ENCODE measurements around the gene LONRF2. TPM values are rescaled to one million over a fixed set of nuclear protein-coding genes. Genes with fewer than 3 reads are reported as not detected.
A peak's percentile ranks its signal among the peaks of the same experiment; 100 is the strongest.
"Not testable (repeated sequence)": the region's sequence is repeated elsewhere in the genome, so short reads cannot be mapped to it uniquely, and the experiment has no call there.

LONRF2 gene
- total RNA-seq (10 to 100 TPM; 14.2 to 19.6 (median 15.0) TPM), polyA plus RNA-seq (5.0 TPM)
- long read RNA-seq, donor 1, full-length matches to known transcripts = 4 of 25 reads
- long read RNA-seq, donor 1, partial matches to known transcripts = 2 of 25 reads
- long read RNA-seq, donor 1, other reads (novel, unspliced or antisense) = 19 of 25 reads
- long read RNA-seq, donor 2, full-length matches to known transcripts = 4 of 9 reads
- long read RNA-seq, donor 2, partial matches to known transcripts = 0 of 9 reads
- long read RNA-seq, donor 2, other reads (novel, unspliced or antisense) = 5 of 9 reads
- long read RNA-seq, donor 3, partial matches to known transcripts = 1 of 18 reads
- long read RNA-seq, donor 3, other reads (novel, unspliced or antisense) = 17 of 18 reads
- long read RNA-seq, donor 4, full-length matches to known transcripts = 3 of 7 reads
- long read RNA-seq, donor 4, partial matches to known transcripts = 0 of 7 reads
- long read RNA-seq, donor 4, other reads (novel, unspliced or antisense) = 4 of 7 reads

GRCh38 chr2:100321866-100322820, at the start of gene LONRF2:
Gene LONRF2, minus strand, starts transcription at chr2:100322501. Its CDS starts 408 bp downstream, at chr2:100322093.
- DNase-seq = peak; percentile 43 to 80 (median 71)
- peak within 1 kb of the TSS; percentile 82 for H3K4me3 ChIP-seq (ENCODE audit: low read length)
- peak within 1 kb of the TSS; percentile 89 for H3K27ac ChIP-seq (ENCODE audit: low read length)
- peaks cover 2% of the 10 kb centered on the region for H3K4me1 ChIP-seq (ENCODE audit: control insufficient read depth, insufficient read depth, low read length)
- no peaks in the 10 kb centered on the region for H3K27me3 ChIP-seq (ENCODE audit: control insufficient read depth, insufficient read depth)
- 1% methylated on average over 112 of the region's 113 CpGs for WGBS
- intact Hi-C loops (cut with DNase I) = no loop called here
- peak; percentile 85 to 92 for ATAC-seq
- H3K9me3 ChIP-seq (ENCODE audit: control insufficient read depth, low read length) = no peaks in the 10 kb centered on the region

- intact Hi-C loops (cut with DNase I) = no loop called here
- Histone ChIP-seq H3K27ac (ENCODE audit: low read length) (no peak overlapping the region), H3K4me3 (ENCODE audit: low read length) (no peak overlapping the region), H3K27me3 (ENCODE audit: control insufficient read depth, insufficient read depth) (no peaks in the 10 kb centered on the region), H3K4me1 (ENCODE audit: control insufficient read depth, insufficient read depth, low read length) (no peaks in the 10 kb centered on the region), H3K9me3 (ENCODE audit: control insufficient read depth, low read length) (no peaks in the 10 kb centered on the region)
- DNase-seq = no peak
- 75% methylated on average over 1 of the region's 1 CpG for WGBS
- ATAC-seq = no peak
These were observed 44.9 kb upstream of the LONRF2 start for GRCh38 chr2:100367163-100367562.

- Histone ChIP-seq H3K4me1 (ENCODE audit: control insufficient read depth, insufficient read depth, low read length) (no peaks in the 10 kb centered on the region), H3K27ac (ENCODE audit: low read length) (no peak overlapping the region), H3K4me3 (ENCODE audit: low read length) (no peak overlapping the region), H3K27me3 (ENCODE audit: control insufficient read depth, insufficient read depth) (no peaks in the 10 kb centered on the region), H3K9me3 (ENCODE audit: control insufficient read depth, low read length) (no peaks in the 10 kb centered on the region)
- intact Hi-C loops (cut with DNase I) = no loop called here
- ATAC-seq (no peak), DNase-seq (no peak)
- 41% methylated on average over 3 of the region's 3 CpGs for WGBS
These were observed 43.1 kb upstream of the LONRF2 start for GRCh38 chr2:100365434-100365833.

- H3K4me1 ChIP-seq (ENCODE audit: control insufficient read depth, insufficient read depth, low read length); ATAC-seq; intact Hi-C loops (cut with DNase I); DNase-seq; H3K9me3 ChIP-seq (ENCODE audit: control insufficient read depth, low read length); H3K27me3 ChIP-seq (ENCODE audit: control insufficient read depth, insufficient read depth); H3K4me3 ChIP-seq (ENCODE audit: low read length); H3K27ac ChIP-seq (ENCODE audit: low read length): not testable (repeated sequence)
- 91% methylated on average over 7 of the region's 7 CpGs for WGBS
These were observed 40.0 kb upstream of the LONRF2 start for GRCh38 chr2:100362269-100362668.

- intact Hi-C loops (cut with DNase I) = no loop called here
- Histone ChIP-seq H3K27me3 (ENCODE audit: control insufficient read depth, insufficient read depth) (no peaks in the 10 kb centered on the region), H3K4me3 (ENCODE audit: low read length) (no peak overlapping the region), H3K4me1 (ENCODE audit: control insufficient read depth, insufficient read depth, low read length) (no peaks in the 10 kb centered on the region), H3K9me3 (ENCODE audit: control insufficient read depth, low read length) (no peaks in the 10 kb centered on the region), H3K27ac (ENCODE audit: low read length) (no peak overlapping the region)
- DNase-seq (no peak), ATAC-seq (no peak)
These were observed 37.3 kb upstream of the LONRF2 start for GRCh38 chr2:100359576-100359975.

GRCh38 chr2:100358554-100358953, 36.3 kb upstream of the LONRF2 start:
- Histone ChIP-seq H3K27me3 (ENCODE audit: control insufficient read depth, insufficient read depth) (no peaks in the 10 kb centered on the region), H3K9me3 (ENCODE audit: control insufficient read depth, low read length) (no peaks in the 10 kb centered on the region), H3K27ac (ENCODE audit: low read length) (no peak overlapping the region), H3K4me1 (ENCODE audit: control insufficient read depth, insufficient read depth, low read length) (no peaks in the 10 kb centered on the region), H3K4me3 (ENCODE audit: low read length) (no peak overlapping the region)
- DNase-seq (no peak), ATAC-seq (no peak)
- WGBS = 95% methylated on average over 2 of the region's 2 CpGs
- intact Hi-C loops (cut with DNase I) = no loop called here

- intact Hi-C loops (cut with DNase I) = no loop called here
- Histone ChIP-seq H3K27me3 (ENCODE audit: control insufficient read depth, insufficient read depth) (no peaks in the 10 kb centered on the region), H3K4me1 (ENCODE audit: control insufficient read depth, insufficient read depth, low read length) (no peaks in the 10 kb centered on the region), H3K4me3 (ENCODE audit: low read length) (no peak overlapping the region), H3K27ac (ENCODE audit: low read length) (no peak overlapping the region), H3K9me3 (ENCODE audit: control insufficient read depth, low read length) (no peaks in the 10 kb centered on the region)
- 89% methylated on average over 7 of the region's 7 CpGs for WGBS
- DNase-seq (no peak), ATAC-seq (no peak)
These were observed 30.2 kb upstream of the LONRF2 start for GRCh38 chr2:100352521-100352920.

- WGBS = 62% methylated on average over 13 of the region's 13 CpGs
- no peaks in the 10 kb centered on the region for H3K27me3 ChIP-seq (ENCODE audit: control insufficient read depth, insufficient read depth)
- no peak overlapping the region for H3K27ac ChIP-seq (ENCODE audit: low read length)
- DNase-seq (peak in 2 of 3 donors; percentile 29 to 53), ATAC-seq (no peak)
- intact Hi-C loops (cut with DNase I) = no loop called here
- no peak overlapping the region for H3K4me3 ChIP-seq (ENCODE audit: low read length)
- H3K9me3 ChIP-seq (ENCODE audit: control insufficient read depth, low read length) = no peaks in the 10 kb centered on the region
- no peaks in the 10 kb centered on the region for H3K4me1 ChIP-seq (ENCODE audit: control insufficient read depth, insufficient read depth, low read length)
These were observed 28.4 kb upstream of the LONRF2 start for GRCh38 chr2:100350661-100351185.

GRCh38 chr2:100345144-100345543, 22.8 kb upstream of the LONRF2 start:
- intact Hi-C loops (cut with DNase I); ATAC-seq: not testable (repeated sequence)

GRCh38 chr2:100344433-100344832, 22.1 kb upstream of the LONRF2 start:
- no peak for DNase-seq
- H3K9me3 ChIP-seq (ENCODE audit: control insufficient read depth, low read length) = no peaks in the 10 kb centered on the region
- no peak overlapping the region for H3K4me3 ChIP-seq (ENCODE audit: low read length)
- no peak overlapping the region for H3K27ac ChIP-seq (ENCODE audit: low read length)
- no peaks in the 10 kb centered on the region for H3K27me3 ChIP-seq (ENCODE audit: control insufficient read depth, insufficient read depth)
- intact Hi-C loops (cut with DNase I) = no loop called here
- WGBS = 72% methylated on average over 4 of the region's 4 CpGs
- no peak for ATAC-seq
- no peaks in the 10 kb centered on the region for H3K4me1 ChIP-seq (ENCODE audit: control insufficient read depth, insufficient read depth, low read length)

More at GRCh38 chr2:100345144-100345543, 22.8 kb upstream of the LONRF2 start:
- DNase-seq; H3K4me3 ChIP-seq (ENCODE audit: low read length); H3K27me3 ChIP-seq (ENCODE audit: control insufficient read depth, insufficient read depth); H3K9me3 ChIP-seq (ENCODE audit: control insufficient read depth, low read length); H3K4me1 ChIP-seq (ENCODE audit: control insufficient read depth, insufficient read depth, low read length); H3K27ac ChIP-seq (ENCODE audit: low read length): not testable (repeated sequence)
- 42% methylated on average over 1 of the region's 1 CpG for WGBS
